IMR-90 (cell line): ENCODE measurements around the gene CREB5. TPM values are rescaled to one million over a fixed set of nuclear protein-coding genes. Genes with fewer than 3 reads are reported as not detected.

ENCODE experiments used
- ATAC-seq: fragments of 200-7000 bp; cut with Tn5 transposase; 2 replicates; pipeline ENCODE4 v1.9.1; 2020; ENCODE audit warnings: low read depth, mild to moderate bottlenecking, moderate library complexity
- BruUV-seq: library from RNA; stranded (reverse); fragments of 400-500 nt; replicated peaks from 2 replicates; lab custom pipeline; 2021; lab: Mats Ljungman, UMichigan
- CTCF ChIA-PET: fragments of 300-600 bp; formaldehyde crosslinking; extraction: SDS; loops from one replicate; lab custom pipeline; 2021; ENCODE audit warnings: antibody characterized with exemption; lab: Yijun Ruan, JAX
- POLR2A ChIA-PET: fragments of 300-600 bp; sonication (Branson Sonifier 250); formaldehyde crosslinking; loops from one replicate; lab custom pipeline; 2022; ENCODE audit warnings: antibody characterized with exemption; ENCODE audit not compliant: unreplicated experiment; lab: Charles Lee
- DNase-seq: peaks from one replicate; pipeline ENCODE4 v3.0.0; 2013
- H2AFZ ChIP-seq: replicated peaks from 2 replicates; pipeline ENCODE3; 2013; ENCODE audit warnings: low read length, mild to moderate bottlenecking; ENCODE audit not compliant: poor library complexity
- H2AK5ac ChIP-seq: 2 replicates; pipeline ENCODE4 v1.6.1; 2013; ENCODE audit warnings: low read depth, low read length, inconsistent platforms
- H2AK9ac ChIP-seq: replicated peaks from 2 replicates; pipeline ENCODE3; 2013; ENCODE audit warnings: mild to moderate bottlenecking, low read depth, low read length, moderate library complexity; ENCODE audit not compliant: poor library complexity
- H2BK120ac ChIP-seq: 2 replicates; pipeline ENCODE4 v1.6.1; 2013; ENCODE audit warnings: low read depth, low read length, inconsistent platforms
- H2BK15ac ChIP-seq: 3 replicates; pipeline ENCODE4 v1.6.1; 2013; ENCODE audit warnings: low read depth, low read length, inconsistent platforms
- H2BK20ac ChIP-seq: 2 replicates; pipeline ENCODE4 v1.6.1; 2013; ENCODE audit warnings: low read depth, mild to moderate bottlenecking, inconsistent platforms, low read length, moderate library complexity
- H2BK5ac ChIP-seq: 2 replicates; pipeline ENCODE4 v1.6.1; 2013; ENCODE audit warnings: mild to moderate bottlenecking, low read depth, low read length, inconsistent platforms; ENCODE audit not compliant: poor library complexity, severe bottlenecking
- H3K14ac ChIP-seq: replicated peaks from 2 replicates; pipeline ENCODE4 v1.6.1; 2013; ENCODE audit warnings: low read depth, low read length, inconsistent platforms
- H3K18ac ChIP-seq: 2 replicates; pipeline ENCODE4 v1.6.1; 2013; ENCODE audit warnings: low read depth, low read length, control low read depth
- H3K23ac ChIP-seq: 2 replicates; pipeline ENCODE4 v1.6.1; 2013; ENCODE audit warnings: low read depth, low read length, inconsistent platforms
- H3K27ac ChIP-seq: 2 replicates; pipeline ENCODE4 v1.5.1; 2013; ENCODE audit warnings: mild to moderate bottlenecking, control low read depth, low read length; ENCODE audit not compliant: insufficient read depth
- H3K27me3 ChIP-seq: 2 replicates; pipeline ENCODE4 v1.6.1; 2013; ENCODE audit warnings: low read length; ENCODE audit not compliant: control insufficient read depth, insufficient read depth
- H3K36me3 ChIP-seq: 2 replicates; pipeline ENCODE4 v1.6.1; 2013; ENCODE audit warnings: low read length, mixed read lengths; ENCODE audit not compliant: control insufficient read depth, insufficient read depth
- H3K4ac ChIP-seq: 2 replicates; pipeline ENCODE4 v1.6.1; 2013; ENCODE audit warnings: low read depth, low read length, inconsistent platforms
- H3K4me1 ChIP-seq: 2 replicates; pipeline ENCODE4 v1.6.1; 2013; ENCODE audit warnings: low read length, mixed read lengths; ENCODE audit not compliant: control insufficient read depth, insufficient read depth
- H3K4me2 ChIP-seq: 2 replicates; pipeline ENCODE4 v1.6.1; 2013; ENCODE audit warnings: low read depth, mild to moderate bottlenecking, control low read depth, low read length, moderate library complexity
- H3K4me3 ChIP-seq: 2 replicates; pipeline ENCODE4 v1.5.1; 2013; ENCODE audit warnings: low read depth, mild to moderate bottlenecking, control low read depth, low read length, moderate library complexity; ENCODE audit not compliant: insufficient read depth
- H3K56ac ChIP-seq: 2 replicates; pipeline ENCODE4 v1.6.1; 2013; ENCODE audit warnings: low read length, inconsistent platforms; ENCODE audit not compliant: insufficient read depth; ENCODE audit errors: extremely low read depth
- H3K79me1 ChIP-seq, 2 experiments: 2 replicates each; pipeline ENCODE4 v1.6.1; 2013; ENCODE audit warnings: low read length in 2 of 2, inconsistent platforms in 1 of 2, low read depth in 1 of 2
- H3K9ac ChIP-seq: 2 replicates; pipeline ENCODE4 v1.6.1; 2013; ENCODE audit warnings: low read depth, low read length, control low read depth
- H3K9me1 ChIP-seq: 2 replicates; pipeline ENCODE4 v1.6.1; 2013; ENCODE audit warnings: low read length, inconsistent platforms; ENCODE audit not compliant: insufficient read depth
- H3K9me3 ChIP-seq: 2 replicates; pipeline ENCODE4 v1.6.1; 2013; ENCODE audit warnings: low read length; ENCODE audit not compliant: control insufficient read depth, insufficient read depth
- H4K20me1 ChIP-seq: 2 replicates; pipeline ENCODE4 v1.6.1; 2013; ENCODE audit warnings: low read length, inconsistent platforms; ENCODE audit not compliant: insufficient read depth
- H4K5ac ChIP-seq: 2 replicates; pipeline ENCODE4 v1.6.1; 2013; ENCODE audit warnings: mild to moderate bottlenecking, low read depth, low read length, control low read depth
- H4K8ac ChIP-seq, 2 experiments: 2 replicates each; pipeline ENCODE4 v1.6.1; 2013; ENCODE audit warnings: low read depth in 2 of 2, low read length in 2 of 2, control low read depth in 1 of 2, inconsistent platforms in 1 of 2
- H4K91ac ChIP-seq: 2 replicates; pipeline ENCODE4 v1.6.1; 2013; ENCODE audit warnings: low read depth, low read length, inconsistent platforms; ENCODE audit not compliant: insufficient read depth
- FOS ChIP-seq: fragments of 150-350 bp; IDR thresholded peaks from 2 replicates; pipeline ENCODE4 v1.6.1; 2016; ENCODE audit warnings: low read depth, low read length
- MAFK ChIP-seq: IDR thresholded peaks from 2 replicates; pipeline ENCODE4 v1.6.1; 2012; ENCODE audit warnings: low read depth, low read length, improper control_type of control experiment
- RAD21 ChIP-seq: IDR thresholded peaks from 2 replicates; pipeline ENCODE4 v1.6.1; 2012; ENCODE audit warnings: low read length, improper control_type of control experiment
- SMC3 ChIP-seq: fragments of 150-350 bp; IDR thresholded peaks from 2 replicates; pipeline ENCODE4 v1.6.1; 2016; ENCODE audit warnings: low read depth, mild to moderate bottlenecking, antibody characterized with exemption, low read length, moderate library complexity
- WGBS, 2 experiments: methylation state at CpG; one replicate each; pipeline versions ENCODE4 v1.1.5 to v1.1.7; 2013; ENCODE audit warnings: missing lambda C conversion rate in 2 of 2; ENCODE audit not compliant: insufficient read length in 1 of 2; ENCODE audit errors: extremely low coverage in 2 of 2; 5-methylcytosine and 5-hydroxymethylcytosine counted together
- dilution Hi-C: fragments of 300-500 bp; cut with HindIII; formaldehyde crosslinking; loops from one replicate; pipeline ENCODE4 v1.14.3; 2018; ENCODE audit warnings: low sequenced_read_pairs; ENCODE audit not compliant: unreplicated experiment
- in situ Hi-C: fragments of 300-500 bp; cut with MboI; formaldehyde crosslinking; loops from 3 replicates; pipeline ENCODE4 v1.14.3; 2019; ENCODE audit warnings: low sequenced_read_pairs, inconsistent platforms, mixed read lengths
- intact Hi-C: fragments of 100-400 bp; cut with micrococcal nuclease; formaldehyde crosslinking; loops from 2 replicates; pipeline ENCODE4 v1.10.0; 2022
- polyA plus RNA-seq, 3 experiments: library from polyadenylated mRNA; depleted of rRNA; stranded (reverse); fragments of >200 nt; gene quantifications; 2 replicates each; pipeline ENCODE4 v1.2.3, GENCODE V29; 2012; ENCODE audit warnings: low replicate concordance in 1 of 3
- total RNA-seq: library from RNA; depleted of rRNA; stranded (reverse); fragments of >200 nt; gene quantifications from 2 replicates; pipeline ENCODE4 v1.2.3, GENCODE V29; 2012
- TF ChIP-seq, protein P1 (sequence below): conservative IDR thresholded peaks from 2 replicates; pipeline ENCODE4 v1.5.1; 2012; ENCODE audit warnings: mild to moderate bottlenecking, low read depth, low read length, improper control_type of control experiment

Gene CREB5
- total and polyA plus RNA-seq, 2 of the 4 experiments (the other 2 are of a cell fraction) = 7.3 to 13.1 TPM

DNA sequence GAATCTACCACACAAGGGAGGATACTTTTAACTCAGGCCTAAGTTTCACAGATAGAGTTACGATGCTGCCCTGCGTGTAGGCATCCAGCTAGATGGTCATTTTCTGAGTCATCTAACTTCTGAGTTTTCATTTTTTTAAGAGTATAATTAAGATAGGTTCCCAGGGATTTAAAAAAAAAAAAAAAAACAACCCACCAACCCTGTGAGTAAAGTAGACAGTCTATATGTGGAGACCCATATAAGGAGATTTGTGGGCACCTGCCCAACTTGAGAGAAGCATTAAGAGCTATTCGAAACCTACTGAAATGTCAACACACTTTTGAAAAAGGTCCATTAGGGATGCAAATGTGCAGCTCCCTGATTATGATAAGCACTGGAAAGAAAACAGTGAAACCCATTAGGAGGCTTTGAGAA, 288.5 kb downstream of the CREB5 start:
- TF ChIP-seq FOS (no peak), RAD21 (no peak), MAFK (no peak), SMC3 (no peak)
- TF ChIP-seq, protein P1, sequence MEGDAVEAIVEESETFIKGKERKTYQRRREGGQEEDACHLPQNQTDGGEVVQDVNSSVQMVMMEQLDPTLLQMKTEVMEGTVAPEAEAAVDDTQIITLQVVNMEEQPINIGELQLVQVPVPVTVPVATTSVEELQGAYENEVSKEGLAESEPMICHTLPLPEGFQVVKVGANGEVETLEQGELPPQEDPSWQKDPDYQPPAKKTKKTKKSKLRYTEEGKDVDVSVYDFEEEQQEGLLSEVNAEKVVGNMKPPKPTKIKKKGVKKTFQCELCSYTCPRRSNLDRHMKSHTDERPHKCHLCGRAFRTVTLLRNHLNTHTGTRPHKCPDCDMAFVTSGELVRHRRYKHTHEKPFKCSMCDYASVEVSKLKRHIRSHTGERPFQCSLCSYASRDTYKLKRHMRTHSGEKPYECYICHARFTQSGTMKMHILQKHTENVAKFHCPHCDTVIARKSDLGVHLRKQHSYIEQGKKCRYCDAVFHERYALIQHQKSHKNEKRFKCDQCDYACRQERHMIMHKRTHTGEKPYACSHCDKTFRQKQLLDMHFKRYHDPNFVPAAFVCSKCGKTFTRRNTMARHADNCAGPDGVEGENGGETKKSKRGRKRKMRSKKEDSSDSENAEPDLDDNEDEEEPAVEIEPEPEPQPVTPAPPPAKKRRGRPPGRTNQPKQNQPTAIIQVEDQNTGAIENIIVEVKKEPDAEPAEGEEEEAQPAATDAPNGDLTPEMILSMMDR = no peak
- Histone ChIP-seq H3K79me1 (no peaks in the 10 kb centered on the region), H3K4me3 (no peak overlapping the region), H2BK15ac (no peak overlapping the region), H3K27ac (no peak overlapping the region), H3K56ac (no peak overlapping the region), H3K9me1 (no peaks in the 10 kb centered on the region), H2BK120ac (no peak overlapping the region), H3K9me3 (no peaks in the 10 kb centered on the region), H4K8ac (no peak overlapping the region), H2BK20ac (no peak overlapping the region), H3K4me2 (no peak overlapping the region), H4K91ac (no peak overlapping the region), H3K4me1 (peaks cover 5% of the 10 kb centered on the region), H2AK9ac (no peak overlapping the region), H3K4ac (no peak overlapping the region), H3K18ac (no peak overlapping the region), H2BK5ac (no peak overlapping the region), H4K5ac (no peak overlapping the region), H3K23ac (no peak overlapping the region), H3K9ac (no peak overlapping the region), H2AFZ (no peak overlapping the region), H4K20me1 (no peaks in the 10 kb centered on the region), H3K36me3 (no peaks in the 10 kb centered on the region), H2AK5ac (no peak overlapping the region), H3K14ac (no peak overlapping the region), H3K27me3 (no peaks in the 10 kb centered on the region)
- ChIA-PET CTCF (no interaction called here), POLR2A (no interaction called here)
- peak; percentile 59 for ATAC-seq
- no CpG with 5 or more reads among the region's 3 CpGs for WGBS, 2 experiments
- intact Hi-C loops (no loop called here), in situ Hi-C loops (no loop called here), dilution Hi-C loops (no loop called here)
- peak; percentile 58 for DNase-seq
- no TSS peak for BruUV-seq
